ENCODE data around the gene COPZ1. TPM values are rescaled to one million over a fixed set of nuclear protein-coding genes. Genes with fewer than 3 reads are reported as not detected.
A peak's percentile ranks its signal among the peaks of the same experiment; 100 is the strongest.

COPZ1 gene
- polyA plus RNA-seq, 3 donors = 78.9 to 190 (median 176) TPM

DNA sequence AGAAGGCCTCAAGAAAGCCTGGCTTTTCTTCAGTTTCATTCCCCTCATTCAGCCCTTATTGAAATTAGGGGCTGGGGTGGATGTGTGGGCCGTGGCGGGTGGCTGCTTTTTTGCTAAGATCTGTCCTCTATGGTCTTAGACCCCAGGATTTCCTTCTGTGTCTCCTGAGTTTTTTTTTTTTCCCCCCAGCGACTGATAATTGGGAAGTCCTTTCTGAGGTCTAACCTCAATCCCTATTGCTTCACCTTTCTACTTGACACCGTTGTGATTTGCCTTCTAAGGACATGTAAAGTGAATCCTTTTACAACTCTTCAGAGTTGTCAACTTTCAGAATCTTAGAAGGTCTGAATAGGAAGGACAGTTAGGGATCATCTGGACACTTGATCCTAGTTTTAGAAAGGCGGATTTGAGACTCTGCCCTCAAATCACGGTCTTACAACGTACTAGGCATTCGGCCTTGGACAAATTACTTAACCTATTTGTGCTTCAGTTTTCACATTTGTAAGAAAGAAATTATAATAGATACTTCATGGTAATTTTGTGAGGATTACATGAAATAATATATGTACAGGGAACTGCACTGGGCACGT, 34.9 kb downstream of the COPZ1 start:
- TF ChIP-seq, protein P1, sequence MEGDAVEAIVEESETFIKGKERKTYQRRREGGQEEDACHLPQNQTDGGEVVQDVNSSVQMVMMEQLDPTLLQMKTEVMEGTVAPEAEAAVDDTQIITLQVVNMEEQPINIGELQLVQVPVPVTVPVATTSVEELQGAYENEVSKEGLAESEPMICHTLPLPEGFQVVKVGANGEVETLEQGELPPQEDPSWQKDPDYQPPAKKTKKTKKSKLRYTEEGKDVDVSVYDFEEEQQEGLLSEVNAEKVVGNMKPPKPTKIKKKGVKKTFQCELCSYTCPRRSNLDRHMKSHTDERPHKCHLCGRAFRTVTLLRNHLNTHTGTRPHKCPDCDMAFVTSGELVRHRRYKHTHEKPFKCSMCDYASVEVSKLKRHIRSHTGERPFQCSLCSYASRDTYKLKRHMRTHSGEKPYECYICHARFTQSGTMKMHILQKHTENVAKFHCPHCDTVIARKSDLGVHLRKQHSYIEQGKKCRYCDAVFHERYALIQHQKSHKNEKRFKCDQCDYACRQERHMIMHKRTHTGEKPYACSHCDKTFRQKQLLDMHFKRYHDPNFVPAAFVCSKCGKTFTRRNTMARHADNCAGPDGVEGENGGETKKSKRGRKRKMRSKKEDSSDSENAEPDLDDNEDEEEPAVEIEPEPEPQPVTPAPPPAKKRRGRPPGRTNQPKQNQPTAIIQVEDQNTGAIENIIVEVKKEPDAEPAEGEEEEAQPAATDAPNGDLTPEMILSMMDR (IDR thresholded peaks at IDR 0.05) = no peak
- H3K4me2 ChIP-seq (replicated peaks; ENCODE audit: extremely low read depth, low read length, poor library complexity, severe bottlenecking) = peak overlapping the region; percentile 94
- H3K4me3 ChIP-seq (replicated peaks in 1 of 3; ENCODE audit: low read depth in 2 of 3, low read length in 3 of 3) = peak overlapping the region; percentile 42 to 86 (median 70)
- intact Hi-C loops (cut with micrococcal nuclease) = no loop called here
- peak overlapping the region; percentile 89 to 99 for H3K27ac ChIP-seq (ENCODE audit: low read depth in 1 of 2, low read length in 2 of 2)
- peak overlapping the region; percentile 97 for H3K9ac ChIP-seq (ENCODE audit: insufficient read depth, low read length, poor library complexity, severe bottlenecking)
- H3K4me3 Mint-ChIP-seq = peak overlapping the region in 1 of 2 donors; percentile 60
- no peaks in the 10 kb centered on the region for H3K27me3 ChIP-seq (ENCODE audit: control insufficient read depth in 2 of 2, insufficient read depth in 2 of 2, low read length in 2 of 2)
- peaks cover 5 to 12% of the 10 kb centered on the region in 2 donors for H3K36me3 Mint-ChIP-seq
- no peak overlapping the region for H3K27ac Mint-ChIP-seq
- WGBS (ENCODE audit: insufficient coverage) = no CpG with 5 or more reads among the region's 9 CpGs
- no peak overlapping the region for H2AFZ ChIP-seq (ENCODE audit: insufficient read depth, low read depth, low read length, poor library complexity, severe bottlenecking)
- peaks cover 0 to 2% (median 1%) of the 10 kb centered on the region in 3 donors for H3K27me3 Mint-ChIP-seq (ENCODE audit: low read depth in 3 of 3)
- H4K20me1 ChIP-seq (ENCODE audit: insufficient read depth, low read length) = no peaks in the 10 kb centered on the region
- H3K4me1 ChIP-seq (ENCODE audit: control insufficient read depth in 1 of 2, insufficient read depth in 2 of 2, low read length in 2 of 2) = peaks cover 57 to 66% of the 10 kb centered on the region in 2 donors
- peak in 2 of 3 donors; percentile 80 for DNase-seq
- peaks cover 40% of the 10 kb centered on the region for H3K4me1 Mint-ChIP-seq
- H3K9me3 ChIP-seq (replicated peaks in 1 of 2; ENCODE audit: control insufficient read depth in 1 of 2, insufficient read depth in 1 of 2, low read length in 2 of 2) = no peaks in the 10 kb centered on the region
- H3K79me2 ChIP-seq (ENCODE audit: insufficient read depth, low read length) = peaks cover 21% of the 10 kb centered on the region
- no peaks in the 10 kb centered on the region for H3K36me3 ChIP-seq (replicated peaks in 1 of 2; ENCODE audit: control insufficient read depth in 1 of 2, insufficient read depth in 2 of 2, low read length in 2 of 2)
- no peaks in the 10 kb centered on the region for H3K9me3 Mint-ChIP-seq

DNA sequence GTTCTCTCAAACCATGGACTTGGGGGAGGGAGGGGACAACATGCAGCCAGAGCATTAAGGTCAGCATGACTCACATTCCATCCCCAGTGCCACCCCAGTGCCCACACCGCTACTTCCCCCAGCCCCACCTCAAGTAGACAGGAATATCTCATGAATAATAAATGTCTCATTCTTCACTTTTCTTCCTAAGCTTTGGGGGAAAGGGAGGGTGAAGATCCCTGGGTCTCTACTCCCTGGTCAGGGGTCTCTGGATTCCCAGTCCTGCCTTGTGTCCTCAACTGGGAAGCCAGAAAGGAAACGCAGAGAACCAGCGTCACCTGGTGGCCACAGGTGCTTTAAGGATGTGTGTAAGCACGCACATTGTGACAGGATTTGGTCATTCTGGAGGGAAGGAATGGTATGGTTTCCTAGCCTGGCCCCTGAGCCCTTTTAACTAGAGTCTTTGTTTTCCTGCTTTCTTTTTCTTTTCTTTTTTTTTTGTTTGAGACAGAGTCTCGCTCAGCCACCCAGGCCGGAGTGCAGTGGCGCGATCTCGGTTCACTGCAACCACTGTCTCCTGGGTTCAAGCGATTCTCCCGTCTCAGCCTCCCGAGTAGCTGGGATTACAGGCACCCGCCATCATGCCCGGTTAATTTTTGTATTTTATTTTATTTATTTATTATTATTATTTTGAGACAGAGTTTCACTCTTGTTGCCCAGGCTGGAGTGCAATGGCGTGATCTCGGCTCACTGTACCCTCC, 36.0 kb downstream of the COPZ1 start:
- H3K4me3 Mint-ChIP-seq = peak overlapping the region in 1 of 2 donors; percentile 60
- H3K9ac ChIP-seq (ENCODE audit: insufficient read depth, low read length, poor library complexity, severe bottlenecking) = peak overlapping the region; percentile 97
- H3K27me3 Mint-ChIP-seq (ENCODE audit: low read depth in 3 of 3) = peaks cover 0 to 2% (median 0%) of the 10 kb centered on the region in 3 donors
- peak overlapping the region; percentile 89 to 99 for H3K27ac ChIP-seq (ENCODE audit: low read depth in 1 of 2, low read length in 2 of 2)
- peak overlapping the region in 1 of 7 donors; percentile 76 for H3K27ac Mint-ChIP-seq
- H3K79me2 ChIP-seq (ENCODE audit: insufficient read depth, low read length) = peaks cover 21% of the 10 kb centered on the region
- no peaks in the 10 kb centered on the region for H4K20me1 ChIP-seq (ENCODE audit: insufficient read depth, low read length)
- TF ChIP-seq, protein P1 (IDR thresholded peaks at IDR 0.05) = no peak
- DNase-seq = peak; percentile 88 to 93 (median 89)
- peaks cover 45% of the 10 kb centered on the region for H3K4me1 Mint-ChIP-seq
- no peak overlapping the region for H3K4me3 ChIP-seq (replicated peaks in 1 of 3; ENCODE audit: low read depth in 2 of 3, low read length in 3 of 3)
- H3K36me3 Mint-ChIP-seq = peaks cover 0 to 2% of the 10 kb centered on the region in 2 donors
- no peaks in the 10 kb centered on the region for H3K27me3 ChIP-seq (ENCODE audit: control insufficient read depth in 2 of 2, insufficient read depth in 2 of 2, low read length in 2 of 2)
- intact Hi-C loops (cut with micrococcal nuclease) = no loop called here
- H2AFZ ChIP-seq (ENCODE audit: insufficient read depth, low read depth, low read length, poor library complexity, severe bottlenecking) = no peak overlapping the region
- 25% methylated on average over 4 of the region's 16 CpGs for WGBS (ENCODE audit: insufficient coverage)
- H3K9me3 Mint-ChIP-seq = no peaks in the 10 kb centered on the region
- peak overlapping the region; percentile 94 for H3K4me2 ChIP-seq (replicated peaks; ENCODE audit: extremely low read depth, low read length, poor library complexity, severe bottlenecking)
- H3K9me3 ChIP-seq (replicated peaks in 1 of 2; ENCODE audit: control insufficient read depth in 1 of 2, insufficient read depth in 1 of 2, low read length in 2 of 2) = no peaks in the 10 kb centered on the region
- H3K36me3 ChIP-seq (replicated peaks in 1 of 2; ENCODE audit: control insufficient read depth in 1 of 2, insufficient read depth in 2 of 2, low read length in 2 of 2) = no peaks in the 10 kb centered on the region
- H3K4me1 ChIP-seq (ENCODE audit: control insufficient read depth in 1 of 2, insufficient read depth in 2 of 2, low read length in 2 of 2) = peaks cover 68 to 72% of the 10 kb centered on the region in 2 donors
